SIG-M5 treated with dmso at 0.1 percent for 504 hours (cell line): Measurements from ENCODE around the gene HSDL1.
"Not testable (repeated sequence)": the region's sequence is repeated elsewhere in the genome, so short reads cannot be mapped to it uniquely, and the experiment has no call there.

Experiments
- DNase-seq: peaks from one replicate; lab custom pipeline; 2025; ENCODE audit not compliant: unreplicated experiment; lab: John Stamatoyannopoulos, UW

HSDL1 gene

DNA sequence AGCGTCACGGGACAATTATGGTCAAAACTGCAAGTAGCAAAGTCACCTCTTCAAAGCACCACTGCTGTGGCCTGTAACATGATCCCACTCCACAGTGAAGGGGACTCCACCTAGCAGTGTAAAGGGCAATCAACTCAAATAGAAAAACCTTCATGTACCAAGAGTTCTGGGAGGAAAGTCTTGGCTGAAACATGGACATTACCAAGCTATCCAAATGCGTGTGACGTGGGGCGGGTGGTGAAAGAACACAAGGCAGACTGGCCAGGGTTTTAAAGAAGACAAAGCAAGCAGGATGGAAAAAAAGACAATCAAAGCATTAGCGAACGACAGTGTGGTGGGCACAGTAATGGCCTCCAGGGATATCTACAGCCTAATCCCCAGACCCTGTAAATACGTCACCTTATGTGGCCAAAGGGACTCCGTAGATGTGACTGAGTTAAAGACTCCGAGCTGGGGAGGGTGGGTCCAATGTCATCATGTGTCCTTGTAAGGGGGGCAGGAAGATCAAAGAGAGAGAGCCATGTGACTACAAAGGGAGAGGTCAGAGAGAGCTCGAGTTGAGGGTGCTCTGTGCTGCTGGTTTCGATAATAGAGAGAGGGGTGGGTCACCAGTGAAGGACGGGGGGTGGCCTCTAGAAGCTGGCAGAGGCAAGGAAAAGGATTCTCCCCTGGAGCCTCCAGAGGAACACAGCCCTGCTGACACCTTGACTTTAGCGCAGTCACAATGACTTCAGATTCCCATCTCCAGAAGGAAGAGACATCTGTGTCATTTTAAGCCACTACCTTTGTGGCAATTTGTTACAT is 6.0 kb downstream of the HSDL1 start:
- no peak for DNase-seq

- DNase-seq = no peak
These were observed 6.5 kb downstream of the HSDL1 start for GRCh38 chr16:84138500-84138823.

DNA sequence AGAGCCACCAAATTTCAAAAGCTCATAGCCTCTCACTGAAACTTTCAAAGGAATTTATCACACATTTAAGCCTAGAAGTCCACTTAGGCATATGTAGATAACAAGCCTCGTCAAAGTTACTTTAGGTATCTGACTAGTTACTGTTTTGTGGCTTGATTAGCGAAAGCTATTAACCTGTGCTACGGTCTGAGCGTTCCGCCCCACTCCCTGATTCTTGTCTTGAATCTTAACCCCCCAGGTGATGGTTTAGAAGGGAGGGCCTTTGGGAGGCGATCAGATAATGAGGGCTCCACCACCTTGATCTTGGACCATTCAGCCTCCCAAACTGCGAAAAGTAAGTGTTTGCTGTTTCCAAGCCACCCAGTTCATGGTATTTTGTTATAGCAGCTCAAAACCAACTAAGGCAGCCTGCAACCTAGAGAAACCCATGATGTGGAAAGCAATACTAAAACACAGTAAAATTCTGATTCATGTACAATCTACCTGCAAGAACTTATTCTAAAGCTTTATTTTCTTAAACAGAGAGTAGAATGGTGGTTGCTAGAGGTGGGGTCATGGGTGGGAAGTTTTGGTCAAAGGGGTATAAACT is 7.1 kb downstream of the HSDL1 start:
- DNase-seq = no peak

DNA sequence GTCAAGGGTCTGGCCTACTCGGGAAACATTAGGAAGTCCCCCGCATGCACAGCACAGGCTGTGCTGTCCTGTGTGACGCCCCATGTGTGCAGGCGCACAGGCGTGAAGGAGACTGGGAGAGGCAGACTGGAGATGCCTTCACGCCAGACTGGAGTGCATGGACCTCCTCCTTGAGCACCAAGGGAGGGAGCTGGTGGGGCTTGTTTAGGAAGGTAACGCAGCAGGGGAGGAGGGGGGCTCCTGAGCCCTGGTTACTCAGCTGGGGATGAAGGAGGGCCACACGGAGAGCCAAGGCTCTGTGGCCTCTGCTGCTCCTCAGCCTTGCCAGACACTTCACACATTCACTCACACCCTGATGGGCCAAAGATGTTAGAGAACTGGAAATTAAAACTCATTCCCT is 7.7 kb downstream of the HSDL1 start:
- no peak for DNase-seq

GRCh38 chr16:84136331-84137125 is 8.4 kb downstream of the HSDL1 start:
- no peak for DNase-seq

DNA sequence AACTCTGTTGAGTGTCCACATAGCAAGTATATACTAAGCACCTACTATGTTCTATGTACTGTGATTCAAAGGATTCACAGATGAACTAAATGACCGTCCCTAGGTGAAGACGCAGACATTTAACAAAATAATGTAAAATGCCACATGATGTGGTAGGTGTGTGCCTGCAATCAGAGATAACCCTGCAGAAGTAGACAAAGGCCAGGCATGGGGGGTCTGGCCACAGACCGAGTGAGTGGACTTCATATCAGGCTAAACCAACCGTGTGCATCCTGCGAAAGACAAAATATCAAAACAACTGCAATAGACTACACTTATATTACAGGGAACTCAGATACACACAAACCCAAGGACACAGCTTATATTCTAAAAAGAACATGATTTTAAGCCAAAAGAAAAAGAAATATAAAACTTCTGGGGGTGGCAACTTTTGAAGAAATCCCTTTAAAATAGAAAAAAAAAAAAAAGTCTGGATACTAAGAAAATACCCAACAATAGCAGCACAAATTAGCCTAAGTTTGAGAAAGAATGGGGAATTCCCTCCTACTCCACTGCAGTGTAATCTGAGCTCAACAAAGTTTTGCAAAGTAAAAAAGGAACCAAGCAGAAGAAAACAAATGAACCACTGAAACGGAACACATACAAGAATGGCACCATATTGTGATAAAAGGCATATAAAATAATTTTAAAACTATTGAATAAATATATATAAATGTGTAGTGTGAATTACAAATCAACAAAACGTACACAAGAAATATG is 12.3 kb downstream of the HSDL1 start:
- no peak for DNase-seq

DNA sequence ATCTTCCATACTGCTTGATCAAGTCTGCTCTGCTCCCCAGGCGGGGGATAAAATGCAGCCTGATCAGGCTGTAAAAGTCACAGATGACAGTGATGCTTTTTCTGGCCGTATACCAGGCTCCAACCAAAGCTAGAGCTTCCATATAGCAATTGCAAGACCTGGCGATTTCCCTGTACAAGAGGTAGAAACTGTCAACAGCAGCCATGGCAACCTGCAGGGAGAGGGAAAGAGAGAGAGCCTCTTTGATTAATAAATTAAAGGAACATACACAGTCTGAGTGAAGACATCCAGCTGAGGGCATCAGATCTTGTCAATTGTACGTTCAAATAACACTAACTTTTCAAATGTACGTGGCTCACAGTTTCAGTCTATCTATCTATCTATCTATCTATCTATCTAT is 13.9 kb downstream of the HSDL1 start:
- DNase-seq = no peak

DNA sequence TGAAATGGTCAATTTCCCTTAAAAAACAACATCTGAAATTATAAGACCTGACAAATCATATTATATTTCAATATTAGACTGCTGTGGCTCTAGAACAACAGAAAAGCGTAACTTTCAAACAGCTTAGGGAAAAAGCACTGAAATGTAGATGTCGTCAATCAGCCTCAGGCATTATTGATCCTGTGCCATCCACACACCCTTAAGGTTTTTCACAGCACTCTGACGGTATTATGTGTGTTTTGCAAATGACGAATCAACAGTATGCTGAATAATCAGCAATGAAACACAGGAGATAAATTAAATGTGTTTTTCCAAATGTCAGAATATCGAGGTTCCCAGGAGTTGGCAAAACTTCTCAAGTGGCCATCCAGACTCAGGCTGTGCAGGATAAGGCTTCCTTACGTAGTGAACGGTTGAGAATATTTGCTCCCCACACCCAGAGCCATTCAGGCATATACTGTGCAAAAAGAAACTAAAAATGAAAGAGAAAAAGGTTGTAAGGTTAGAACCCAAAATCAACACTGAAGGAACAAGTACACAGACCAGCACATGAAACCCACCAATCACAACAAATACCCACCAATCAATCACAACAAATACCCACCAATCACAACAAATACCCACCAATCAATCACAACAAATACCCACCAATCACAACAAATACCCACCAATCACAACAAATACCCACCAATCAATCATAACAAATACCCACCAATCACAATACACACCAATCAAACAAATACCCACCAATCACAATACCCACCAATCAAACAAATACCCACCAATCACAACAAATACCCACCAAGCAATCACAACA is 20.5 kb downstream of the HSDL1 start:
- no peak for DNase-seq

GRCh38 chr16:84121007-84121406 is 24.0 kb downstream of the HSDL1 start:
- DNase-seq = no peak

DNA sequence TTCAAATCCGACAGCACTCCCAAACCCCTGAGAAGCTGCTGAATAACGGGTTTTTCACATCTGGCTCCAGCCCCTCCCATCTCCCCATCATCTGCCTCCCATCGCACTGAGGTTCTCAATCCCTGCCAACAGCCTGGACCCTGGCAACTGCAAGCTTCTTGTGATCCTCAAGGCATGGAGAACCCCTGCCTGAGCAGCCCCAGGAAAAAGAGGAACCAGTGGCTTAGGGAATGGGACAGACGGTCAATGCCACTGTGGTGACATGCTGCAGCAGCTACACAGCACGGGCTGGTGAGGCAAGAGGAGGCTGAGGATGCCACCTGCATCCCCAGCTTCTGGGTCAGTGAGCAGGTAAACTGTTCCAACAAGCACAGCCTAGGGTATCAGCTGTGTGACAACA is 25.0 kb downstream of the HSDL1 start:
- DNase-seq = no peak

DNA sequence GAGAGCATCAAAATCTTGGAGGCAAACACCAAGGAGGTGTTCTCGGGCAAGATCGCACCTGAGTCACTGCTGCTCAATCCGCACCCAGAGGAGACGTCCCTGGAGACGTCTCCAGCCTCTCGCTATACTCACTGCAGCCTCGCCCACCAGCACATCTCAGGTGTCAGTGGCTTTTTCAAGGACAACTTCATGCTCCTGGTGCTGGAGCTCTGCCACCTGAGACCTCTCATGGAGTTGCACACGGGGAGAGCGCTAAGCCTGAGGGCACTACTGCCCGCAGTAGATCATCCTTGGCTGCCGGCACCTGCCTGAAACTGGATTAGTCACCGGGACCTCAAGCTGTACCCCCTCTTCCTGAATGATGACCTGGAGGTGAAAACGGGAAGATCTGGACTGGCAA is 25.6 kb downstream of the HSDL1 start:
- DNase-seq = no peak

- DNase-seq = not testable (repeated sequence)
These were observed 26.7 kb downstream of the HSDL1 start for GRCh38 chr16:84118315-84118714.

DNA sequence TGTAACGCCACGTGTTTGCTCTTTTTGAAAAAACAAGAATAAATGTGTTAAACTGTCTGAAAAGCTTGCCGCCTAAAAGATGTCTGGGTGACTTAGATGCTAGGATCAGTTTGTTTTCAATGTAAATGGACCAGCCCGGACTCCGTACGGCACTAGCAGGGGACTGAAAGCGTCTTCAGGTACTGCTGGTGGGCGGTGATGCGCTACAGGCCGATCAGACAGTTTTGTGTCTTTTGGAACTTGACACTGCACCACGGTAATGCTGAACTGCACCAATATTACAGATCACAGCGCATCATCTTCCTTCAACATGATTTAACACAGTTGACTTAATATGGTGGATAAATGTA is 27.5 kb downstream of the HSDL1 start:
- peak; percentile 48 for DNase-seq

- peak; percentile 93 for DNase-seq
These were observed 28.1 kb downstream of the HSDL1 start, which contains the start of gene MBTPS1 for GRCh38 chr16:84116720-84117493. Gene MBTPS1 (minus strand): TSS chr16:84116942. CDS start chr16:84101783, 15,159 bp downstream.

DNA sequence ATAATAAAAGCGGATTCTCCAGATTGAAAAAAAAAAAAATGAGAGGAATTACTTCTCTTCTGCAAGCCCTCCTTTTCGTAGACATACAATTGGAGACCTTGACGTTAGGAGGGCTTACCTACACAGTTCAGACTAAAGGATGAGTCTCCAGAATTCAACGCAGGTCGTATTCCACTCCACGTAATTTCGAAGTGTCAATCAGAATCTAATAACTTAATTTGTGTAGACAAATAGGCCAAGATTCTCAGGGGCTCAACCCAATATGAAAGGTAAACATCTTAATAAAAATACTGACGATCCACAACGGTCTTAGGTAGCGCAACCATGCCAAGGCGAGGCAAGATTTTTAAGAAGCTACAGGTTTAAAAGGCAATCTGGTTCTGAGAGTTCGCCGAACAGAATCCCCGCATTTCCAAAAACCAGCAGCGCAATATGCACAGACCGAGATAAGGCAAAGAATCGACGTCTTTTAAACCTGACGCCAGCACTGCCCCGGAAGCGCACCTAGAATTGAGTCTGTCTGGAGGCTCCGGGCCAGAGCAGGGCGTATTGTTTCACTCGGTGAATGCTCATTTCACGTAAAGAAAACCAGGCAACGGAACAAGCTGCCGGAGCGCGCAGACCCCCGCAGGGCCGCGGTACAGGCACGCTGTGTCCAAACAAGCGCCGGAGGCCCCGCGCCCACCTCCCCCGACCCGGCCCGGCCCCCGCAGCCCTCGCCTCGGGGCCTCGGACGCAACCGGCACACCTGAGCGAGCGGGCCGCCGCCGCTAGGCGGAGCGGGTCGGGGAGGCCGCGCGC is 28.9 kb downstream of the HSDL1 start:
- DNase-seq = peak; percentile 55

DNA sequence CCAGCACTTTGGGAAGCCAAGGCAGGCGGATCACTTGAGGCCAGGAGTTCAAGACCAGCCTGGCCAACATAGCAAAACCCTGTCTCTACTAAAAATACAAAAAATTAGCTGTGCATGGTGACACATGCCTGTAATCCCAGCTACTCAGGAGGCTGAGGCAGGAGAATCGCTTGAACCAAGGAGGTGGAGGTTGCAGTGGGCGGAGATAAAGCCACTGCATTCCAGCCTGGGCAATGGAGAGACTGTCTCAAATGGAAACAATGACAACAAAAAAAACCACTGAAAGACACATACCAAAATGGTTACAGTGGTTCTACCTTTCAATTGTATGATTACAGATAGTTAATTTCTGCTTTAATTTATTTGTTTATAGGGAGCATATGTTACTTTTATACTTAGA is 33.0 kb downstream of the HSDL1 start:
- DNase-seq = not testable (repeated sequence)

DNA sequence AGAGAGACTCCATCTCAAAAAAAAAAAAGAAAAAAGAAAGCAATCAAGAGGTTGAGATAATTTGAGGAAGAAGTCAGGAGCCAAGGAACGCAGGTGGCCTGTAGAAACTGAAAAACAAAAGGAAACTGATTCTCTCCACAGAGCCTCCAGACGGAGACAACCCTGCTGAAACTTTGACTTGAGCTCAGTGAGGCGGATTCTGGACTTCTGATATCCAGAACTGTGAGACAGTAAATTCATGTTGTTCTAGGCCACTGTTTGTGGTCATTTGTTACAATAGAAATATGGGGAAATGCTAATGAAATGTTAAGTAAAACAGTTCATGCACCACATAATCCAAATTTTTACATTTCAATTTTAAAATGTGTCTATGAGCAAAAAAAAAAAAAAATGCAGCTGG is 33.5 kb downstream of the HSDL1 start:
- DNase-seq = no peak

DNA sequence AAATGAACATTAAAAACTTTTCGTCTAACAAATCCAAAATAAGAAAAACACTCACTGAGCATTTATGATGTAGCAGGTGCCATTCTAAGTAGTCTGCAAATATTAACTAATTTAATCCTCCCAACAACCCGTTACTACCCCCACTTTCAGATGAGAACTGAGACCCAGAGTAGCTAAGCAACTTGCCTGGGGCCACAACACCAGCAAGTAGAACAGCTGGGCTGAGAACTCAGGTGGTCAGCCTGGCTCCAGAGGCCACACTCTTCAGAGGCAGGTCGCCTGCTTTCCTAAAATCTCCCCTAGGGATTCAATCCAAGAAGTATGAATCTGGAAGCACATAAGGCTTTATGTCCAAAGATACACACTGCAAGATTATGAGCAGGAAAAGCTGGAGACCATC is 34.5 kb downstream of the HSDL1 start:
- no peak for DNase-seq
